GM18502 (cell line): ENCODE measurements around the gene ARHGEF37.

Source experiments
- ATAC-seq: cut with Tn5 transposase; IDR thresholded peaks from one replicate; pipeline ENCODE4 v1.9.1; 2021; ENCODE audit warnings: mild to moderate bottlenecking; ENCODE audit not compliant: unreplicated experiment, poor library complexity

Gene ARHGEF37

GRCh38 chr5:149623473-149623872 is 42.2 kb downstream of the ARHGEF37 start:
- no peak for ATAC-seq

- no peak for ATAC-seq
These were observed 45.8 kb downstream of the ARHGEF37 start for GRCh38 chr5:149627070-149627469.

- ATAC-seq = no peak
These were observed 46.9 kb downstream of the ARHGEF37 start for GRCh38 chr5:149628221-149628620.

GRCh38 chr5:149628846-149629388 is 47.6 kb downstream of the ARHGEF37 start:
- ATAC-seq = no peak

DNA sequence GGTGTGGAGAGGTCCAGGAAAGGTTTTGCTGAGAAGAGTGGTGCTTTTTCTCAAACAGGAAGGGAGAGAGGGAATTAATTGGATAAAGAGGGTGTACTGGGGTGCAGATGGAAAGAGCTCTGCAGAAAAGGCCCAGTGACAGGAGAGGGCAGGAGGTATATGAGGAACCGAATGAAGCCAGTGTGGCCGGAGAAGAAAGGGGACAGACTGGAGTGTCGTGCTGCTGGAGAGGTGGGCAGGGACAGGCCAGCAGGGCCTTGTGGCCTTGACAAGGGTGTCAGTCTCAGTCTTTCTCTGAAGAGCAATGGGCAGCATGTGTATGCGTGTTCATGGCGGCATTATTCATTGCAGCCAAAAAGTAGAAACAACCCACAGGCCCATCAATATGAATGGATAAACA is 48.1 kb downstream of the ARHGEF37 start:
- no peak for ATAC-seq

GRCh38 chr5:149630337-149630736 is 49.0 kb downstream of the ARHGEF37 start:
- ATAC-seq = no peak

- no peak for ATAC-seq
These were observed 50.2 kb downstream of the ARHGEF37 start for GRCh38 chr5:149631506-149631905.

GRCh38 chr5:149632311-149633251 is 51.3 kb downstream of the ARHGEF37 start:
- ATAC-seq = no peak

DNA sequence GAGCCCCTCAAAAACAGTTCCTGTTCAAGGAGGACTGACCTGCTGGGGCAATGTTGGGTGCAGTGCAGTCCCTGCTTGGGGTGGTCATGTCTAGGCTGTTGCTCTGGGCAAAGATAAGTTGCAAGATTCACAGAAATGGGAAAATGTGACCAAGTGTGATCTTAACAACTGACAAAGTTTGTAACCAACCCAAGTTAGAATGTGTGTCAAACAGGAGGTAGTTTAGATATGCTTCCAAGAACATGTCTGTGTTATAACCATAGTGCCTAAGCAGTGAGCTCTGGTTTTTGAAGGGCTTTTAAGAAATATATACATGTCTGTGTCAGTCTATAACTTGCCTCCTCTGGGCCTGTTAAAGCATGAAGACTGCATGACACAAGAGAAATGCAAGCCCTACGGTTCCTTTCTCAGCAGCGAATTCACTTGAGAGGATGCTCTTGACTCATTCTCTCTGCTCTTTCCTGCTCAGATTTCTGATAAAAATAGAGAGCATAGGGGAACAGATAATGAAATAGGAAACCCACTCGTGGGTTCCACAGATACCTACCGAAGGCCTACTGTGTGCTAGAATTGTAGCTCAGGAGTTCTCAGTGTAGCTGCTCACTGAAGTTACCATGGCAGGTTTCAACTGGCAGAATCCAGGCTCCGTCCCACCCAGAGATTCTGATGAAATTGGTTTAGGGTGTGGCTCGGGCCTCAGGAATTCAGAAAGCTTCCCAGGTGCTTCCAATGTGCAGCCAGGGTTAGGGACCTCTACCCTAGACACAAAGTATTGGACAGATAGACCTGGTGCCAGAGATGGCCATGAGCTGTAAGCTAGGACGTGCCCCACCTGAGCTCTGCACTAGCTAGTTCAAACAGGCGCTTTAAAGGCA is 52.4 kb downstream of the ARHGEF37 start:
- ATAC-seq = no peak

GRCh38 chr5:149635394-149635793 is 54.1 kb downstream of the ARHGEF37 start:
- no peak for ATAC-seq

DNA sequence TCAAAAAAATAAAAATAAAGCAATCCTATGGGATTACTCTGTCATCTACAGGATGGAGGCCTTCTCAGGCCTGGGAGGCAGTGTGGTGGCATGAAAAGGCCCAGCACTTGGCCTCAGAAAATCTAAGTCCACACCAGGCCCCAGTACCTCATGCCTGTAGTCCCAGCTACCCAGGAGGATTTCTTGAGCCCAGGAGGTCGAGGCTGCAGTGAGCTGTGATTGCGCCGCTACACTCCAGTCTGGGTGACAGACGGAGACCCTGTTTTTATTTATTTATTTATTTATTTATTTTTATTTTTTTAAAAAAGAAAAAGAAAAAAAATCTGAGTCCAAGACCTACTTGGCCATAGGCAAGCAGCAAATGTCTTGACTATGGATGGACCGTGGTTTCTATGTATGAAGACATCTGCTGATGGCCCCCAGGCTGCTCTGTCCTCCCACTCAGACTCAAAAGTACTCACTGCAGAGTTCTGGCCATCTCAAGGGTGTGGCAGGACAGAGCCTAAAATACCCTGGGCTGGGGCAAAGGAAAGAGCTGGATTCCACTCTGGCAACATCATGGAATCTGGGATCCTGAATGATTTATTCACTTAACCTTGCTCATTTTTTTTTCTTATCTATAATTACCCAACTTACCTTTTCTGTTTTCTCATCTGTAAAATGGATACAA is 55.0 kb downstream of the ARHGEF37 start:
- no peak for ATAC-seq

- peak; percentile 51 for ATAC-seq
These were observed 55.6 kb downstream of the ARHGEF37 start for GRCh38 chr5:149636861-149637246.

DNA sequence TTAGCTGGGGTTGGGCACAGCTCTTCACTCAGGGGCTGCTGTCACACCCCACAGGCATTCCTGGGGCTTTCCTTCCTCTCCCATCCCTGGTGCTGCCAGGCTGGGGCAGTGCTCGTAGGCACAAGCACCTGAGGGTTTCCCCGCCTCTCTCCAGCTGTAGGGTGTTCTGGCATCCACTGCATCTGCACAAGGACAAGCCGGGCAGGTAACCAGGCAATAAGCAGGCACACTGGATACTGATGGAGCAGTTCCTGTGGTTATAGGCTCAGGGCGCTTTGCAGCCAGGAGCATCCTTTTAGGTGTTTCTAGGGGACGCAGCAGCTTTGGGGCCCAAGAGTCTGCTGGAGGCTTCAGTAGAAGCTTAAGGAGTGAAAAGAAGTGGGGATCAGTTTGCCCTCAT is 56.8 kb downstream of the ARHGEF37 start:
- ATAC-seq = no peak

GRCh38 chr5:149638546-149639241 is 57.4 kb downstream of the ARHGEF37 start:
- ATAC-seq = no peak

DNA sequence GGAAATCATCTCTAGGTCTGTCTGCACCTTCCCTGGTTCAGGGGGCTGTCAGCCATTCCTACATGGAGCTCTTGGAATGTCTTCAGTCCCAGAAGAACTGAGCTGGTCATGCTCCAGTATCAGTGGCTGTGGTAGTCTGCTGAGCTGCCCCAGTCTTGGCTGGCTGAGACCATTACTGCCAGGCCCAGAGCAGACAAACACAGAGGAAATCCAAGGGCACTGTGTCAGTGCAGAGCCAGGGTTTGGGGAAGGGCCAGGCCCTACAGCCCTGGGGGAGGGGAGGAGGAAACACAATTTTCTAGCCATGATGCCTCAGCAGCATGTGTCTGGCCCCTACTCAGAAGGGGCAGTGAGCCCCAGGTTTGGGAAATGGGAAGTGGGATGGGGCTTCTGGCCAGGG is 58.4 kb downstream of the ARHGEF37 start:
- no peak for ATAC-seq

DNA sequence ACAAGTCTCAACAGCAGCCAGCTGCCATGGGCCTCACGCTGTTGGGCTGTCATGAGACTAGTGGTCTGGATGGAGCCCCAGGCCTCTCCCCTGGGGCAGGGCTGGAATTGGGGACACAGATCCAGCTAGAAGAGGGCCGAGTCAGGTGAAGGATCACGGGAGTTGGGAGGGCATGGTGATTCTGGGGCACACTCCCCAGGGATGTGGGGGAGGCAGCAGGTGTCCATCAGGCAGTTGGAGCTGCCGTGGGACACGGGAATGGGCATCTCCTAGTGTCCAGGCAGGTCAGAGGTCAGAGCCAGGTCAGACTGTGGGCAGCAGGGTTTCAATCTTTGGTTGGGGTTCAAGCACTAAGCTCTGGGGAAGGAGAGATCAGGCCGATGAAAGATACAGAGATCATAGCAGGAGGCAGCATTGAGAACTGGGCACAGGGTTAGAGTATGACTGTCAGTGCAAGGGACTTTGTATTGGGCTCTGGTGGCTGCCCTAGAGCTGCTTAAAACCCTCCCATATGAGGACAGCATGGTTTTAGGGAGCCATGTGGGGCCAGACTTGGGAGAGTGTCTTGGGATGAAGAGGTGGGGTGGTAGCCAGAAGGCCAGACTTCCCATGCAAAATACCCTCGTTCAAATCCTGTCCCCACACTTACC is 59.2 kb downstream of the ARHGEF37 start:
- ATAC-seq = no peak

- ATAC-seq = no peak
These were observed 59.8 kb downstream of the ARHGEF37 start for GRCh38 chr5:149641000-149641576.

GRCh38 chr5:149641600-149641999 is 60.3 kb downstream of the ARHGEF37 start:
- ATAC-seq = no peak

- ATAC-seq = no peak
These were observed 62.5 kb downstream of the ARHGEF37 start for GRCh38 chr5:149643781-149644180.
